RCC 7860 (cell line): ENCODE measurements around the gene DEGS2.

Experiments used
- DNase-seq: peaks from one replicate; pipeline ENCODE4 v3.0.0-alpha.2; 2015; ENCODE audit warnings: low spot score
- FAIRE-seq: peaks from 2 replicates; lab custom pipeline; 2012; peaks lifted over from hg19 to GRCh38; lab: Jason Lieb, UNC

The DEGS2 gene

DNA sequence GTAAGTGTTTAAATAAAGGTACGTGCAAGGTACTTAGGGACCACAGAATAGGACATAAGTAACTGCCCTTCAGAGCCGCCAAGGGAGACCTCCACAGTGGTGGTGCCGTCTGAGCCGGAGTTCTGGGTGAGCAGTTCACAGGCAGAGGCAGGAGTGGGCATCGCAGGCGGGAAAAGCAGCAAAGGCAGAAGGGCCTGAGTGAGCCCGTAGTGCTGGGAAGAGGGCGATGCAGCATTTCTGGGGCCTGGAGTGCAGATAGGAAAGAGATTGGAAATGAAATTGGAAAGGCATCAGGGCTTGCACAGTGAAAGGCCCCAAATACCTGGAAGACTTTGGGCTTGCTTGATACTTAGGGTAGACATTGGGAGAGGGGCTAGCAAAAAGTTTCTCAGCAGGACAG lies 61.3 kb downstream of the DEGS2 start:
- FAIRE-seq: no peak
- no peak for DNase-seq

DNA sequence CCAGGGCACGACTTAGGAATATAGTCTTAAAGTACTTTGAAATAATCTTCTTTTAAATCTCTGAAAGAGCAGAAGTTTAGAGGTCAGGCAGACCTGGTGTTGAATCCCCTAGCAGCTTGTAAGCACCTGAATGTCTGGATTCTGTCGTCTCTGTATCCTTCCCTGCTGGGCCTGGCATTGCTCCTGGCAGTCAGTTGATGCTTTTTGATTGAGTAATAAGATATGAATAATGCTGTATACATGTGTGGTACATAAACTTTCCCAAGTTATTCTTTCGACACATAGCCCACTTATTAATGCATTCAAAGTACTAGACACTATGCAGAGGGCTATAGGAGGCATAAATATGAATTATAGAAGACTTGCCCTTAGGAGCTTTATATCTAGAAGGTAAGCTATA lies 62.8 kb downstream of the DEGS2 start:
- FAIRE-seq: no peak
- DNase-seq: no peak
